Measurements from ENCODE around the gene HNRNPA3.

- 0 out of 6 replicates have a peak, but pooled peaks of 2 of the 3 experiments have one; percentile 16 to 31 for TF ChIP-seq CTCF (IDR thresholded peaks at IDR 0.05 in 2 of 3, conservative IDR thresholded peaks at IDR 0.05 in 1 of 3; ENCODE audit: borderline replicate concordance in 1 of 3, insufficient read depth in 1 of 3, low read depth in 2 of 3, low read length in 2 of 3)
- no peak for TF ChIP-seq SRF (IDR thresholded peaks at IDR 0.05; ENCODE audit: low read depth)
Observed at GRCh38 chr2:177195194-177195593, 17.4 kb upstream of the HNRNPA3 start.
